ENCODE data around the gene AHSP. TPM values are rescaled to one million over a fixed set of nuclear protein-coding genes. Genes with fewer than 3 reads are reported as not detected.

AHSP gene
- total and polyA plus RNA-seq, 10 of the 15 experiments (the other 5 are each of a cell fraction or from before 2014, with no cell fraction given): not detected

DNA sequence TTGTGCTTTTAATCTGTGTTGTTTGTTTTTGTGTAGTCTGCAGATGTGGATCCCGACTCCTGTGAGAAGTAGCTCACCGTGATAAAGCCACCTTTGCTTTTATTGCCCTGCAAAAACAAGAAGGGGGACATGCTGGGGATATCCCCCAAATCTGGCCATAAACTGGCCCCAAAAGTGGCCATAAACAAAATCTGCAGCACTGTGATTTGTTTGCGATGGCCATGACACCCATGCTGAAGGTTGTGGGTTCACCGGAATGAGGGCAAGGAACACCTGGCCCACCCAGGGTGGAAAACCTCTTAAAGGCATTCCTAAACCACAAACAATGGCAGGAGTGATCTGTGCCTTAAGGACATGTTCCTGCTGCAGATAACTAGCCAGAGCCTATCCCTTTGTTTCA lies 15.1 kb downstream of the AHSP start (continued):
- TF ChIP-seq TCF12 (IDR thresholded peaks at IDR 0.05; ENCODE audit: low read depth, low read length) (no peak), RAD21 (IDR thresholded peaks at IDR 0.05; ENCODE audit: insufficient read depth, low read depth, low read length) (no peak), TARDBP (IDR thresholded peaks at IDR 0.05; ENCODE audit: borderline replicate concordance) (no peak), RB1 (IDR thresholded peaks at IDR 0.05; ENCODE audit: borderline replicate concordance) (no peak)
- TF ChIP-seq, protein P1, sequence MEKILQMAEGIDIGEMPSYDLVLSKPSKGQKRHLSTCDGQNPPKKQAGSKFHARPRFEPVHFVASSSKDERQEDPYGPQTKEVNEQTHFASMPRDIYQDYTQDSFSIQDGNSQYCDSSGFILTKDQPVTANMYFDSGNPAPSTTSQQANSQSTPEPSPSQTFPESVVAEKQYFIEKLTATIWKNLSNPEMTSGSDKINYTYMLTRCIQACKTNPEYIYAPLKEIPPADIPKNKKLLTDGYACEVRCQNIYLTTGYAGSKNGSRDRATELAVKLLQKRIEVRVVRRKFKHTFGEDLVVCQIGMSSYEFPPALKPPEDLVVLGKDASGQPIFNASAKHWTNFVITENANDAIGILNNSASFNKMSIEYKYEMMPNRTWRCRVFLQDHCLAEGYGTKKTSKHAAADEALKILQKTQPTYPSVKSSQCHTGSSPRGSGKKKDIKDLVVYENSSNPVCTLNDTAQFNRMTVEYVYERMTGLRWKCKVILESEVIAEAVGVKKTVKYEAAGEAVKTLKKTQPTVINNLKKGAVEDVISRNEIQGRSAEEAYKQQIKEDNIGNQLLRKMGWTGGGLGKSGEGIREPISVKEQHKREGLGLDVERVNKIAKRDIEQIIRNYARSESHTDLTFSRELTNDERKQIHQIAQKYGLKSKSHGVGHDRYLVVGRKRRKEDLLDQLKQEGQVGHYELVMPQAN (conservative IDR thresholded peaks at IDR 0.05): no peak

DNA sequence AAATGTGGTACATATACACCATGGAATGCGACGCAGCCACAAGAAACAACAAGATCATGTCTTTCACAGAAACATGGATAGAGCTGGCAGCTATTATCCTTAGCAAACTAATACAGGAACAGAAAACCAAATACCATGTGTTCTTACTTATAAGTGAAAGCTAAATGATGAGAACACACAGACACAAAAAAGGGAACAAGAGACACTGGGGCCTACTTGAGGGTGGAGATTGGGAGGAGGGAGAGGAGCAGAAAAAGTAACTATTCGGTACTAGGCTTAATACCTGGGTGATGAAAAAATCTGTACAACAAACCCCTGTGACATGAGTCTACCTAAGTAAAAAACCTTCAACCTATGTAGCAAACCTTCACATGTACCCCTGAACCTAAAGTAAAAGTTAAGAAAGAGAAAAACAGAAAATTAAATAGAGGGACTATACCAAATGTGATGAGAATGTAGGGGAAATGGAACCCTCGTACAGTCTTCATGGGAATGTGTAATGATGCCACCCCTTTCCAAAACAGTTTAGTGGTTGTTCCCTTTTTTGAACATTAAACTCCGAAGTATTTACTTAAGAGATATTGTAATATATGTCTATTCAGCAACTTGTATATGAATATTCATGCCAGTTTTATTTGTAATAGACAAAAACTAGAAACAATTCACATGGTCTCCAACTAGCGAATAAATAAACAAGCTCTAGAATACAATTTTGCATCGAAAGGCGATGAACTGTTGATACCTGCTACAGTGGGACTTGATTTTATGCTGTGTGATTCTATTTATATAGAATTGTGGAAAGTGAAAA lies 33.9 kb downstream of the AHSP start:
- H3K4me1 ChIP-seq (ENCODE audit: control insufficient read depth, insufficient read depth, low read length): no peaks in the 10 kb centered on the region
- H3K27ac ChIP-seq (ENCODE audit: control insufficient read depth, insufficient read depth): no peak overlapping the region
- FAIRE-seq: no peak
- intact Hi-C loops (cut with micrococcal nuclease; ENCODE audit: unreplicated experiment): loop anchor here (10.0 kb wide), 1 partner anchor 57 kb away; the partner anchor contains the start of gene RUSF1
- H3K27me3 ChIP-seq (replicated peaks in 1 of 2; ENCODE audit: control insufficient read depth in 2 of 2, insufficient read depth in 2 of 2, low read length in 1 of 2): no peaks in the 10 kb centered on the region
- ChIA-PET RAD21 (ENCODE audit: unreplicated experiment) (no interaction called here), SMC1A (ENCODE audit: uncharacterized antibody, unreplicated experiment) (no interaction called here), CTCF (no interaction called here), POLR2A (no interaction called here)
- H3K9me3 ChIP-seq (replicated peaks; ENCODE audit: control insufficient read depth, insufficient read depth, low read length): no peaks in the 10 kb centered on the region
- H3K9ac ChIP-seq (ENCODE audit: control insufficient read depth, insufficient read depth, low read length): no peak overlapping the region
- BruUV-seq (replicated peaks): no TSS peak
- H4K20me1 ChIP-seq (ENCODE audit: control insufficient read depth, insufficient read depth): no peaks in the 10 kb centered on the region
- no peak overlapping the region for H2AFZ ChIP-seq (ENCODE audit: control insufficient read depth, low read depth, low read length)
- no peak for DNase-seq (ENCODE audit: low read depth, low spot score)
- H3K4me3 ChIP-seq: no peak overlapping the region
- ATAC-seq: no peak
- no peaks in the 10 kb centered on the region for H3K79me2 ChIP-seq (ENCODE audit: control insufficient read depth, insufficient read depth, low read length)
- H3K36me3 ChIP-seq (ENCODE audit: control insufficient read depth in 2 of 2, insufficient read depth in 2 of 2, low read length in 1 of 2): no peaks in the 10 kb centered on the region
- WGBS (ENCODE audit: insufficient coverage, insufficient replicate concordance, low lambda C conversion rate, missing lambda C conversion rate): 44% methylated on average over 8 of the region's 8 CpGs
- in situ Hi-C loops (cut with MboI): no loop called here
- H3K4me2 ChIP-seq (ENCODE audit: control insufficient read depth, insufficient read depth): no peak overlapping the region
- TF ChIP-seq GATAD2B (conservative IDR thresholded peaks at IDR 0.05; ENCODE audit: low read depth): no peak
- no peak for TF ChIP-seq KAT2A (conservative IDR thresholded peaks at IDR 0.05; ENCODE audit: control insufficient read depth, low read depth, low read length)
- TF ChIP-seq CBX5 (IDR thresholded peaks at IDR 0.05; ENCODE audit: low read depth): no peak
- TF ChIP-seq, protein P2, sequence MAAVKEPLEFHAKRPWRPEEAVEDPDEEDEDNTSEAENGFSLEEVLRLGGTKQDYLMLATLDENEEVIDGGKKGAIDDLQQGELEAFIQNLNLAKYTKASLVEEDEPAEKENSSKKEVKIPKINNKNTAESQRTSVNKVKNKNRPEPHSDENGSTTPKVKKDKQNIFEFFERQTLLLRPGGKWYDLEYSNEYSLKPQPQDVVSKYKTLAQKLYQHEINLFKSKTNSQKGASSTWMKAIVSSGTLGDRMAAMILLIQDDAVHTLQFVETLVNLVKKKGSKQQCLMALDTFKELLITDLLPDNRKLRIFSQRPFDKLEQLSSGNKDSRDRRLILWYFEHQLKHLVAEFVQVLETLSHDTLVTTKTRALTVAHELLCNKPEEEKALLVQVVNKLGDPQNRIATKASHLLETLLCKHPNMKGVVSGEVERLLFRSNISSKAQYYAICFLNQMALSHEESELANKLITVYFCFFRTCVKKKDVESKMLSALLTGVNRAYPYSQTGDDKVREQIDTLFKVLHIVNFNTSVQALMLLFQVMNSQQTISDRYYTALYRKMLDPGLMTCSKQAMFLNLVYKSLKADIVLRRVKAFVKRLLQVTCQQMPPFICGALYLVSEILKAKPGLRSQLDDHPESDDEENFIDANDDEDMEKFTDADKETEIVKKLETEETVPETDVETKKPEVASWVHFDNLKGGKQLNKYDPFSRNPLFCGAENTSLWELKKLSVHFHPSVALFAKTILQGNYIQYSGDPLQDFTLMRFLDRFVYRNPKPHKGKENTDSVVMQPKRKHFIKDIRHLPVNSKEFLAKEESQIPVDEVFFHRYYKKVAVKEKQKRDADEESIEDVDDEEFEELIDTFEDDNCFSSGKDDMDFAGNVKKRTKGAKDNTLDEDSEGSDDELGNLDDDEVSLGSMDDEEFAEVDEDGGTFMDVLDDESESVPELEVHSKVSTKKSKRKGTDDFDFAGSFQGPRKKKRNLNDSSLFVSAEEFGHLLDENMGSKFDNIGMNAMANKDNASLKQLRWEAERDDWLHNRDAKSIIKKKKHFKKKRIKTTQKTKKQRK (IDR thresholded peaks at IDR 0.05; ENCODE audit: low read depth, low read length): no peak
- TF ChIP-seq SMARCA5 (IDR thresholded peaks at IDR 0.05): no peak
- no peak for TF ChIP-seq CREM (IDR thresholded peaks at IDR 0.05; ENCODE audit: low read depth)
- TF ChIP-seq, protein P3, sequence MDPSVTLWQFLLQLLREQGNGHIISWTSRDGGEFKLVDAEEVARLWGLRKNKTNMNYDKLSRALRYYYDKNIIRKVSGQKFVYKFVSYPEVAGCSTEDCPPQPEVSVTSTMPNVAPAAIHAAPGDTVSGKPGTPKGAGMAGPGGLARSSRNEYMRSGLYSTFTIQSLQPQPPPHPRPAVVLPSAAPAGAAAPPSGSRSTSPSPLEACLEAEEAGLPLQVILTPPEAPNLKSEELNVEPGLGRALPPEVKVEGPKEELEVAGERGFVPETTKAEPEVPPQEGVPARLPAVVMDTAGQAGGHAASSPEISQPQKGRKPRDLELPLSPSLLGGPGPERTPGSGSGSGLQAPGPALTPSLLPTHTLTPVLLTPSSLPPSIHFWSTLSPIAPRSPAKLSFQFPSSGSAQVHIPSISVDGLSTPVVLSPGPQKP (IDR thresholded peaks at IDR 0.05; ENCODE audit: low read depth, low read length): no peak
- TF ChIP-seq, protein P4, sequence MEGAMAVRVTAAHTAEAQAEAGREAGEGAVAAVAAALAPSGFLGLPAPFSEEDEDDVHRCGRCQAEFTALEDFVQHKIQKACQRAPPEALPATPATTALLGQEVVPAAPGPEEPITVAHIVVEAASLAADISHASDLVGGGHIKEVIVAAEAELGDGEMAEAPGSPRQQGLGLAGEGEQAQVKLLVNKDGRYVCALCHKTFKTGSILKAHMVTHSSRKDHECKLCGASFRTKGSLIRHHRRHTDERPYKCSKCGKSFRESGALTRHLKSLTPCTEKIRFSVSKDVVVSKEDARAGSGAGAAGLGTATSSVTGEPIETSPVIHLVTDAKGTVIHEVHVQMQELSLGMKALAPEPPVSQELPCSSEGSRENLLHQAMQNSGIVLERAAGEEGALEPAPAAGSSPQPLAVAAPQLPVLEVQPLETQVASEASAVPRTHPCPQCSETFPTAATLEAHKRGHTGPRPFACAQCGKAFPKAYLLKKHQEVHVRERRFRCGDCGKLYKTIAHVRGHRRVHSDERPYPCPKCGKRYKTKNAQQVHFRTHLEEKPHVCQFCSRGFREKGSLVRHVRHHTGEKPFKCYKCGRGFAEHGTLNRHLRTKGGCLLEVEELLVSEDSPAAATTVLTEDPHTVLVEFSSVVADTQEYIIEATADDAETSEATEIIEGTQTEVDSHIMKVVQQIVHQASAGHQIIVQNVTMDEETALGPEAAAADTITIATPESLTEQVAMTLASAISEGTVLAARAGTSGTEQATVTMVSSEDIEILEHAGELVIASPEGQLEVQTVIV (IDR thresholded peaks at IDR 0.05; ENCODE audit: borderline replicate concordance, partially characterized antibody): no peak
- no peak for TF ChIP-seq TAF1 (IDR thresholded peaks at IDR 0.05; ENCODE audit: borderline replicate concordance, low read depth, low read length)

Data from GM12878 (cell line).